Nephron progenitor cell (in vitro differentiated cells): Measurements from ENCODE around the gene FKBP9.
A peak's percentile ranks its signal among the peaks of the same experiment; 100 is the strongest.

Experiments
- DNase-seq: peaks from one replicate; pipeline ENCODE4 v3.0.0; 2021
- H3K27ac Mint-ChIP-seq: 2 replicates; pipeline ENCODE4 v1.8.0; 2021; ENCODE audit warnings: mild to moderate bottlenecking, moderate library complexity, mixed read lengths
- H3K27me3 Mint-ChIP-seq: 2 replicates; pipeline ENCODE4 v1.8.0; 2021; ENCODE audit warnings: mild to moderate bottlenecking, low read depth, mixed read lengths; ENCODE audit not compliant: poor library complexity
- H3K36me3 Mint-ChIP-seq: 2 replicates; pipeline ENCODE4 v1.8.0; 2021; ENCODE audit warnings: low read depth, mixed read lengths
- H3K4me1 Mint-ChIP-seq: 2 replicates; pipeline ENCODE4 v1.8.0; 2021; ENCODE audit warnings: mixed read lengths
- H3K4me3 Mint-ChIP-seq: 2 replicates; pipeline ENCODE4 v1.8.0; 2021; ENCODE audit warnings: mild to moderate bottlenecking, moderate library complexity, mixed read lengths
- H3K9me3 Mint-ChIP-seq: 2 replicates; pipeline ENCODE4 v1.8.0; 2021; ENCODE audit warnings: mild to moderate bottlenecking, moderate library complexity, mixed read lengths
- TF ChIP-seq, protein P1 (sequence below): fragments of 200-600 bp; sonication (generic); IDR thresholded peaks from 2 replicates; pipeline ENCODE4 v1.5.0; 2021; ENCODE audit warnings: antibody characterized with exemption

FKBP9 gene

DNA sequence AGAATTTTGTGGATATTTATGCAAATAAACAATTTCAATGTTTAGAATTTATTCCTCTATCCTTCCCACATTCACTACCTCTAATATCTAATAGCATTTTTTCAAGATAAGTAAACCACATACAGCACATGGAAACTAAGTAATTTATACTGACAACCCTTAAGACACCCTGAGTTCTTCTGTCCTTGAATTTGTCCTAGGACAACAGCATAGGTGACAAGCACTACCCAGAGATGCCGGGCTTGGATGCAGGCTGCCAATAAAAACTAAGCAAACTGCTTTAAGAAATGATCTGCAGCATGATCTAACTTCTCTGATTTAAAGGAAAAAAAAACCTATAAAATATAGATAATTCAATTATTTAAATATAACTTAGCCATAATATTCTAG is 82.7 kb downstream of the FKBP9 start:
- Mint-ChIP-seq H3K27ac (no peak overlapping the region), H3K4me3 (no peak overlapping the region)

DNA sequence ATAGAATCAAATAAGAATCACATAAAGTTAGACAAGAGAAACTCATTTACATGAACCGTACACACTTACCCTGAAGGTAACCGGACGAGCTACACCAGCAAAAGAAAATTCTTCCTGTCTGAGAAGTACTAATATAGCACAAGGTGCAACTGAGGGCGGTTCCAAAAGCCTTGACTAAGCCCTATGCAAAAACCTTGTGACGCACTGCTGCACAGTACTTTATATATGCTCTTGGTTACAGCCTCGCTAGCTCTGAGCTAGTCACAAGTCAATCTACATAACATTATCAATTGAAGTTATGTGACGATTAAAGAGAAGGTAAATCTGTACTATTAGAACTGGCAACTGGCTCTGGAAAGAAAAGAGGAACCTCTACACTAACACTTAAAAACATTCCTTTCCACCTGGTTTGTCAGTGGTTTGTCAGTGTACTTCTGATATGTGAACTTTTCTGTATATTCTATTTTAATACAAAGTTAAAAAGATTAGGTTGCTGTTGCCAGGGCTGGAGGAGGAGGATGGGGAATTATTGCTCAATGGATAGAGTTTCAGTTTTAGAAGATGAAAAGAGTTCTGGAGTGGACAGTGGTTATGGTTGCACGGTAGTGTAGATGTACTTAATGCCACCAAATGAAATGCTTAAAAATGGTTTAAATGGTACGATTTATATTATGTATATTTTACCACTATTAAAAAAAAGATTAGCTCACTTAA is 83.7 kb downstream of the FKBP9 start:
- peaks cover 7% of the 10 kb centered on the region for H3K36me3 Mint-ChIP-seq
- H3K9me3 Mint-ChIP-seq = no peaks in the 10 kb centered on the region
- DNase-seq = no peak
- no peaks in the 10 kb centered on the region for H3K27me3 Mint-ChIP-seq
- TF ChIP-seq, protein P1, sequence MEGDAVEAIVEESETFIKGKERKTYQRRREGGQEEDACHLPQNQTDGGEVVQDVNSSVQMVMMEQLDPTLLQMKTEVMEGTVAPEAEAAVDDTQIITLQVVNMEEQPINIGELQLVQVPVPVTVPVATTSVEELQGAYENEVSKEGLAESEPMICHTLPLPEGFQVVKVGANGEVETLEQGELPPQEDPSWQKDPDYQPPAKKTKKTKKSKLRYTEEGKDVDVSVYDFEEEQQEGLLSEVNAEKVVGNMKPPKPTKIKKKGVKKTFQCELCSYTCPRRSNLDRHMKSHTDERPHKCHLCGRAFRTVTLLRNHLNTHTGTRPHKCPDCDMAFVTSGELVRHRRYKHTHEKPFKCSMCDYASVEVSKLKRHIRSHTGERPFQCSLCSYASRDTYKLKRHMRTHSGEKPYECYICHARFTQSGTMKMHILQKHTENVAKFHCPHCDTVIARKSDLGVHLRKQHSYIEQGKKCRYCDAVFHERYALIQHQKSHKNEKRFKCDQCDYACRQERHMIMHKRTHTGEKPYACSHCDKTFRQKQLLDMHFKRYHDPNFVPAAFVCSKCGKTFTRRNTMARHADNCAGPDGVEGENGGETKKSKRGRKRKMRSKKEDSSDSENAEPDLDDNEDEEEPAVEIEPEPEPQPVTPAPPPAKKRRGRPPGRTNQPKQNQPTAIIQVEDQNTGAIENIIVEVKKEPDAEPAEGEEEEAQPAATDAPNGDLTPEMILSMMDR = no peak
- peak overlapping the region; percentile 5 for H3K27ac Mint-ChIP-seq
- no peak overlapping the region for H3K4me3 Mint-ChIP-seq
- peaks cover 27% of the 10 kb centered on the region for H3K4me1 Mint-ChIP-seq

More for the DNA sequence above, 82.7 kb downstream of the FKBP9 start:
- peaks cover 33% of the 10 kb centered on the region for H3K4me1 Mint-ChIP-seq
- no peaks in the 10 kb centered on the region for H3K27me3 Mint-ChIP-seq
- TF ChIP-seq, protein P1 = no peak
- peaks cover 6% of the 10 kb centered on the region for H3K36me3 Mint-ChIP-seq
- no peaks in the 10 kb centered on the region for H3K9me3 Mint-ChIP-seq
- no peak for DNase-seq

DNA sequence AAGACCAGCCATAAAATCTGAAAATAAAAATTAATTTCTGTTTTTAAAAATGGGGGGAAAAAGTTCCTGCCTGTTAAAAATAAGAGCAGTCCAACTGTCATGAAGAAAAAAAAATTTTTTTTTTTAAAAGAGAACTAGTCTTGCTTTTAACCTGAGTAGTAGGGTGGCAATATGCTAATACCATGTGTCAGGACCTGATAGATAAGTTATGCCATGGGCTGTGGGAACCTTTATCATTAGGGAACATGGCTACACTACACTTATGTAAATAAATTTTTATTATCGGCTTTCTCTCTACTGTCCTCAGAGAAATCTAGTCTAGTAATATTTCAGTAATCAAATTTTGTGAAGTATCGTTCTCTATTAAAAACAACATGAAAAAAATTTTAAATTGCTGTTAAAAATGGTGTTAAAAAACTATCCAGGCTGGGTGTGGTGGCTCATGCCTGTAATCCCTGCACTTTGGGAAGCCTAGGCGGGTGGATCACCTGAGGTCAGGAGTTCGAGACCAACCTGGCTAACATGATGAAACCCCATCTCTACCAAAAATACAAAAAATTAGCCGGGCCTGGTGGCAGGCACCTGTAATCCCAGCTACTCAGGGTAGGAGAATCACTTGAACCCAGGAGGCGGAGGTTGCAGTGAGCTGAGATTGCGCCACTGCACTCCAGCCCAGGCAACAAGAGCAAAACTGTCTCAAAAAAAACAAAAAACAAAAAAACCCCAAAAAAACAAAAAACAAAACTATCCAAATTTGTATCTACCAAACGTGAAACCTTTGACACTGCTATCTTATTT is 84.6 kb downstream of the FKBP9 start:
- H3K9me3 Mint-ChIP-seq = no peaks in the 10 kb centered on the region
- peaks cover 11% of the 10 kb centered on the region for H3K36me3 Mint-ChIP-seq
- H3K27me3 Mint-ChIP-seq = no peaks in the 10 kb centered on the region
- DNase-seq = no peak
- TF ChIP-seq, protein P1 = no peak
- H3K27ac Mint-ChIP-seq = no peak overlapping the region
- peaks cover 24% of the 10 kb centered on the region for H3K4me1 Mint-ChIP-seq
- no peak overlapping the region for H3K4me3 Mint-ChIP-seq

DNA sequence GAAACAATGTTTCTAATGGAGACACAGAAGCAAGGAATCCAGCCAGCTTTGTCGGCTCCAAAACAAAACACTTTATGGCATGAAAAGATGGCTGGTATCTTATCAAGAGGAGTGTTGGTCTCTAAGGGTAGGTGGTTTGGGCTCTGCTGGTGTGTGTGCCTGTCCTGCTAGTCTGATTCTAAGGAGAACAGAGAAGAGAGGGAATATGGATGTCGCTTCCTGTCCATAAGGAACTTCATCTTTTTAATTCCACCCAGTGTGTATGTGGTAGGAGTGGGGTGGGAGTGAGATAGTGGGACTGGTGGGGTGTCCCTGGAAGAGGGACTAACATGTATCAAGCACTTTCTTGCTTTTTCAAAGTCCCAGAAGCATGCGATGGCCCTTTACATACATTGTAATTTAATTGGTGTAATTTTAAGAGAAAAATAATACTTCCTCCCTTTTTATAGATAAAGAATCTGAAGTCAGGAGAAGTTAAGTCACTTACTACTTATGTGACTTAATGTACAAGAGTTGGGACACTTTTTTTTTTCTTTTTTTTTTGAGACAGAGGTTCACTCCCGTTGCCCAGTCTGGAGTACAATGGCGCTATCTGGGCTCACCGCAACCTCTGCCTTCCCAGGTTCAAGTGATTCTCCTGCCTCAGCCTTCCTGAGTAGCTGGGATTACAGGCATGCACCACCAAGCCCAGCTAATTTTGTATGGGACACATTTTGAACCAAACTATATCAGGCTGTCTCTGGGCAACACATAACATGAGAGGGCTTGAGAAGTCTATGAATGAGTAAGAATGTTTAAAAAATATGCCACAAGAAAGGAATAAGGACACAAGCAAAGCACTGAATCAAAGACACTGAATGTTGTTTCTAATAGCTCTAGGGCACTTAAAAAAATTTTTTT is 86.5 kb downstream of the FKBP9 start:
- no peak for DNase-seq
- Mint-ChIP-seq H3K36me3 (peaks cover 16% of the 10 kb centered on the region), H3K9me3 (no peaks in the 10 kb centered on the region), H3K27me3 (no peaks in the 10 kb centered on the region), H3K4me1 (peaks cover 19% of the 10 kb centered on the region), H3K4me3 (no peak overlapping the region), H3K27ac (peak overlapping the region; percentile 58)
- TF ChIP-seq, protein P1 = no peak

DNA sequence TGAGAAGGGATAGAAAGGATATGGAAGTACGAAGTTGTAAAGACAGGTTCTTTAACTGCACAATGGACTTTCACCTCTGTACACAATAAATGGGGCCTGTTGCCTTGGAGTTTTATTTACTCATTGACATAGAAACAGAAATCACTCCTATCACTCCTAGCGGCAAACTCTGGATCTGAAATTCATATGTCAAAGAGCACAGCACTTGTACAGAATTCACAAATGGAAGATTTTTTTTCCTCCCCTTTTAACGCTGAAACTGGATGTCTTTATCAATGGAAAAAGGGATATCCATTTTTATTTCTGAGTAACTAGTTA is 87.1 kb downstream of the FKBP9 start:
- DNase-seq = no peak
- Mint-ChIP-seq H3K4me3 (no peak overlapping the region), H3K4me1 (peaks cover 19% of the 10 kb centered on the region), H3K36me3 (peaks cover 16% of the 10 kb centered on the region), H3K9me3 (no peaks in the 10 kb centered on the region), H3K27me3 (no peaks in the 10 kb centered on the region), H3K27ac (peak overlapping the region; percentile 56)
- TF ChIP-seq, protein P1 = no peak
